Midbrain (tissue), 1 donor: Measurements from ENCODE around the gene GBX2.

ENCODE experiments used
- DNase-seq: peaks from one replicate; lab custom pipeline; 2025; lab: John Stamatoyannopoulos, UW

GBX2 gene

DNA sequence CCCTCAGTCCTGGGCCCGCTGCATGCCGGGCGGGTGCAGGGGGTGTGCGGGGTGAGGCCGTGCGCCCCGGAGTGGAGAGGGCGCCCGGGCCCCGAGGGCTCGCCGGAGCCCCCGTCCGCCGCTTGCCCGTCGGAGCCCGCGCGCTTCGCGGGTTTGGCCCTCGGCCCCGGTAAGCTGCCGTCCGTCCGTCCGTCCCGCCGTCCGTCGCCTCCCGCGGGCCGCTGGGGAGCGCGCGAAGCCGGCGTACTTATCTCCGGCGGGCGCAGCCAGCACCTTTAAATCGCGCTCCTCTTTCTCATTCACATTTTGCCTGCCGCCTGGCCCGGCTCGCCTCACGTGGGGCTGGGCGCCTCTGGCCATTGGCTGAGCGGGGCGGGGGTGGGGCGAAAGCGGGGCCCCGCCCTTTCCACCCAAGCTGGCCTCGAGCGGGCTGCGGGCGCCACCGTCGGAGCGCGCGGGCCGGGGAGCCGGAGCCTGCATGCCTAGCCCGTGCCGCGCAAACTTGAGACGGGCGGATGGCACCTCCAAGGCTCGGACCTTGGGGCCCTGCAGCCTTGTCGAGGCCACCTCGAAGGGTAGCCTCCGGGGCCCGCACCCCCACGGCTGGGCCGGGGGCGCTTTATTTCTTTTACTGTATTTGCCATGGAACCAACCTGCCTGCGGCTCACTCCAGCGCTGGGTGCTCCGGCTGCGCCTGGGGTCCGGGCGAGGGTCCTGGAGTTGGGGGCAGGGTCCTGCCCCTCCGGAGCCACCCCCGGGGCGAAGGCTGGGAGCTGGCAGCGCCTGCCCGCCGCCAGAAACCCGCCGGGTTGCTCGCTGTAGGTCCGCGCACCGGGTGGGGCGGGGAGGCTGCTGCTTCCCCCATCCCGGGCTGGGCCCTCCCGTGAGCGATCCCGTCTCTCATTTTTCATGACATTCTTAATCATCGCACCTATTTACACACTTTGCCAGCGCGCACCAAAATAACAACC, at the start of gene GBX2:
GBX2 (minus strand) TSS at position 277 of the 971 bp plus-strand sequence. CDS start 415 bp downstream, outside the sequence.
- DNase-seq = peak; percentile 81

GRCh38 chr2:236217926-236218325, 49.7 kb upstream of the GBX2 start:
- no peak for DNase-seq

DNA sequence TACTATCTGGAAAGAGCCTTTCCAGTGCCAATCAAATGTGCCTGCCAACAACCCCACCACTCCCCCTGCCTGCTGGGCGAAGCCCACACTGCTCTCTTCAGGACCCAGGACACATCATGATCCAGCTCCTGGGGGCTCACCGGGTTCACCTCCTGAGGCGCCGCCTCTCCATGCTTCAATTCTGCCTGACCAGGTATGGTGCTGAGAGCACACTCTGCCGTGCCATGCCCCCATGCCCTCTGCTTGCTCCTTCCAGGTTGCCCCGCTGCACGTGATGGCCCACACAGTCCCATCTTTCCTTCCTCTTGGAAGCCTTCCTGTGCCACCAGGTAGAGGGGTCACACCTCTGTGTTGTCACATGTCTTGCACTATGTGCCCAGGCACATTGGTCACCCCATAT, 48.5 kb upstream of the GBX2 start:
- no peak for DNase-seq

DNA sequence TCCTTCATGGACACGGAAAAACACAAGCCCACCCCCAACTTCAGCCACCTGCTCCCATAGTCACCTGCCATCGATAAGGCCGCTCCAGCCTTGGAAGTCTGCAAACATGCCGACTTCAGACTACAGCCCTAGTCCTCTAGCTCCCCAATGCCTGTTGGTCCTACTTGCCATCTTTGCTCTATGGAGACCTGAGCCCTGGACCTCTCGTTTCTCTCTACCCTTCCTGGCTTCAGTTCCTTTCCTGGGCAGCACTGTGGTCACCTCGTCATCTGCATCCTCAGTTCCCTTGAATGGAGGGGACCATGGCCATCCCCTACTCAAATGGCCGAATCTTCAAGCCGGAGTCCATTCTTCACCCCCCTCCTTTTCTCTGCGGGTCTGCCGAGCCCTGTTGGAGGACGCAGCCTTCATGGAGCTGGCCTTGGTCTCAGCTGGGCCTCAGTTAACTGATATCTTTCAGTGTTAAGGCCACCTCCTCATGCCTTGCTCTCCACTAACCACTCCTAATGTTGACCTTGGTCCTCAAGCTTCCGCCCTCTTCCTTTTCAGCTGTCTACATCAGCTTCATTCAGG, 47.7 kb upstream of the GBX2 start:
- DNase-seq = no peak

DNA sequence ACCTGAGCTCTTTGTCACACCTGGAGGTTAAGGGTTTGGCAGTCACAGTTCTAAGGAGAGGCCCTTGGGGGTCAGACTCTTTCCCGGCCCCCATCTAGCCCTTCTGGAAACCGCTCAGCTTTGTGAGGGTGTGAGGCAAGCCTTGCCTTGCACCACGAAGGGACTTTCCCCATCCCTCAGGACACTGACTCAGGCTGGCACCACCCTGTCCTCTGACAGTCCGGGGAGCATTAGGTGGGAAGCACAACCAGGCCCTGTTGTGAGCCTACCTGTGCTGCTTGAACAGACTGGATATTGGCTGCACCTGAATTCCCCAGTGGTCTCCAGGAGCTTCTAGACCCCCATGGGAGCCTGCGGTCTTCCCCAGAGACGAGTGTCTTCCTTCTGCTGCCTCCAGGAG, 47.0 kb upstream of the GBX2 start:
- no peak for DNase-seq

- DNase-seq = no peak
Observed at GRCh38 chr2:236214376-236214995, 46.3 kb upstream of the GBX2 start.

DNA sequence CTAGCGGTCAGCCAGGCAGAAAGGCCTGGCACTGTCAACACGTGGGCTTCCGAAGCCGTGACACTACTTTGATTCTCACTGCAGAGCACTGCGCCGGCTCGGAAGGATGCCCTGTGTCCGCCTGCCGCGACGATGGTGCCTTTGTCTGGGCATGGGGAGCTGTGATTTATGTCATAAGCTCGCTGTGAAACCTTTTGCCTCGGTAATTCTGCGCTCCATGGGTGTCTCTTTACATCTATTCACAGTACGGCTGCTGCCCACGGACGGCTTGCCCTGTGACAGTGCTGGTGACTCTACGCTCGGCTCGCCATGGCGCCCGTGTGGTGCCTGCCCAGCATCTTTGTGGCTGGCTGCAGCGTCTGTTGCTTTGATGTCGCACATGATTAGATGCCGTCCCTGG, 43.1 kb upstream of the GBX2 start:
- DNase-seq = no peak

GRCh38 chr2:236210536-236210935, 42.4 kb upstream of the GBX2 start:
- no peak for DNase-seq

DNA sequence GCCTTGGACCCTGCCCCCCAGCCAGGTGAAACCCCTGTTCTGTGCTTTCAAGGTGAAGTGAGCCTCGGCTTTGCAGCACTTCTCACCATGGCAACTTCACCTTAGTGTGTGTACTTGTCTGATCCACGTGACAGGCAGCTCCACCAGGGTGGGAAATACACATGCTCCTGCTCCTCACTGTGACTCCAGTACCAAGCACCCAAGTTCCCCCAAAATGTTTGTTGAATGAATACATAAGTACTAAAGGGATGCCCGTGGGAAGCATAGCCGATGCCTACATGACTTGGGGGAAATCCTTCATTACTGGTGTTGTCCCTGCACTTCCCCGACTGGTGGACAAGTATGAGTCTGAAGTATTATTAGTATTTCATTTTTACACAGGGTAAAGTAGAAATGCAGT, 41.8 kb upstream of the GBX2 start:
- no peak for DNase-seq

- no peak for DNase-seq
Observed at GRCh38 chr2:236209535-236209934, 41.3 kb upstream of the GBX2 start.

- no peak for DNase-seq
Observed at GRCh38 chr2:236208019-236208926, 40.1 kb upstream of the GBX2 start.

DNA sequence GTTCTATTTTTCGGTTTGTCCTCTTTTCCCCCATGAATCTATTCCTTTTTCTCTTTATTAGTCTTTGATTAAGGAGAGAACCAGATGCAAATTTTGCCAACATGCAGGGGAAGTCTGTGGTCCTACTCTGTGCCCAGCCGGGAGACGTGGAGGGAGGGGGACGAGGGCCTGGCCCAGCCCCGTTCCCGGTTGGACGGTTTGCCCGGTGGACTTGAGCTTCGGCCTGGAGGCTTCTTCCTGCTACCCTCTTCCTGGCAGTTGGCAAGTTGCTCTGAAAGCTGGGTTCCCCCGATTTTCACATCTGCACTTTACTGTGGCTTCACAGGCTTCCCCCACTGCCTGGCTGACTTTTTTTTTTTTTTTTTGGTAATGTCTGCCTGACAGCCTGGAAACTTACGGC, 39.3 kb upstream of the GBX2 start:
- DNase-seq = no peak

- no peak for DNase-seq
Observed at GRCh38 chr2:236205867-236206645, 37.9 kb upstream of the GBX2 start.

- DNase-seq = no peak
Observed at GRCh38 chr2:236204953-236205352, 36.8 kb upstream of the GBX2 start.

GRCh38 chr2:236200378-236200777, 32.2 kb upstream of the GBX2 start:
- no peak for DNase-seq

- DNase-seq = no peak
Observed at GRCh38 chr2:236196366-236196765, 28.2 kb upstream of the GBX2 start.

- no peak for DNase-seq
Observed at GRCh38 chr2:236195726-236196125, 27.5 kb upstream of the GBX2 start.

DNA sequence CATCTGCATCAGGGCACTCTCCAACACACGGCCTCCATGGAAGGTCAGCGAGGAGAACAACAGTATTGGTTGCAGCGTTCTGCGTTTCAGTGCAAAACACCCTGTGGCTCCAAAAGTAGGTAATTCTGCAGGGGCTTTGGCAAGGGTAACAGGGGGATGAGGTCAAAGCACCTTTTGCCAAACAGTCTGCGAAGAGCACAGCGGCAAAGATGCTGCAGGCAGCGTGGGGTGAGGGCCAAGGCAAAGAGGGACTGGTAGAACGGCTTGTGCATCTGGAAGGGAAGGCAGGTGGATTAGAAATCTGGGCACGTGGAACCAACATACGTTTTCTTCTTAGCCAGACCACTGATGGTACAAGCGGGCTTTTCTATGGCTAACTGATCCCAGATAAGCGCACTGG, 26.6 kb upstream of the GBX2 start:
- no peak for DNase-seq

- DNase-seq = no peak
Observed at GRCh38 chr2:236193026-236193425, 24.8 kb upstream of the GBX2 start.

GRCh38 chr2:236190674-236191073, 22.5 kb upstream of the GBX2 start:
- DNase-seq = no peak

DNA sequence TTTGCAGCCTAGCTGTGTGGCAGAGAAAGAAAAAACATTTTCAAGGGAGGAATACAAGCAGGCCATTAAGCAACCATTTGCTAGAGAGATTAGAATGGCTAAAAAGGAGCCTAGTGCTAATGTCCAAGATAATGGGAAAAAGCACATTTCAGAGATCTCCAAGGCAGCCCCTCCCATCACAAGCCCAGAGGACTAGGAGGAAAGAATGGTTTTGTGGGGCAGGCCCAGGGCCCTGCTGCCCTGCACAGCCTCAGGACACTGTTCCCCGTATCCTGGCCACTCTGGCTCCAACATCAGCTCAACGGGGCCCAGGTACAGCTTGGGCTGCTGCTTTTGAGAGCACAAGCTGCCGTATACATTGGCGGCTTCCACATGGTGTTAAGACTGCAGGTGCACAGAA, 16.5 kb upstream of the GBX2 start:
- DNase-seq = no peak
